ENCODE results near the gene R3HCC1L.

DNA sequence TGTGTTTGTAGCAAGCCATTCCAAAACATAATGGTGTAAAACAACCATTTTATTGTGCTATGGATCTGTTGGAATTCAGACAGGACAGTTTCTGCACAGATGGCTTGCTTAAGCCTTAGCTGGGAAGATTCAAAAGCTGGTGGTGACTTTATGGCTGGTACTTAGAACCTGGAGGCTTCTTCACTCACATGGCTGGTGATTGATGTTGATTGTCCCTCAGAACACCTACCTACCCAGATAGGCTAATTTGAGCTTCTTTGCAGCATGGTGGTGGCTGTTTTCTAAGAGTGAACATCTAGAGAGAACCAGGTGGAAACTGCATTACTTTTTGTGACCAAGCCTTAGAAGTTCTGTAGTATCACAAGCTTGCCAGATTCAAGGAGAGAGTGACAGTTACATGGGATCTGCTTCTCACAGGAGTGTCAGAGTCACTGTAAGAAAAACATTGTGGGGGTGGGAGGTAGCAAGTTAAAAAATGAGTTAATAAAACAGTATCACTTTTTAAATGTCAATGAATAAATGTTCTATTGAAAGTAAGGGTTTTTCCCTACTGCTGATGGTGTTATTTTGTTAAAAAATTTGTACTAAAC, 7.1 kb downstream of the R3HCC1L start:
- TF ChIP-seq SMC3 (IDR thresholded peaks at IDR 0.05; ENCODE audit: low read depth, low read length): no peak
- TF ChIP-seq, protein P1, sequence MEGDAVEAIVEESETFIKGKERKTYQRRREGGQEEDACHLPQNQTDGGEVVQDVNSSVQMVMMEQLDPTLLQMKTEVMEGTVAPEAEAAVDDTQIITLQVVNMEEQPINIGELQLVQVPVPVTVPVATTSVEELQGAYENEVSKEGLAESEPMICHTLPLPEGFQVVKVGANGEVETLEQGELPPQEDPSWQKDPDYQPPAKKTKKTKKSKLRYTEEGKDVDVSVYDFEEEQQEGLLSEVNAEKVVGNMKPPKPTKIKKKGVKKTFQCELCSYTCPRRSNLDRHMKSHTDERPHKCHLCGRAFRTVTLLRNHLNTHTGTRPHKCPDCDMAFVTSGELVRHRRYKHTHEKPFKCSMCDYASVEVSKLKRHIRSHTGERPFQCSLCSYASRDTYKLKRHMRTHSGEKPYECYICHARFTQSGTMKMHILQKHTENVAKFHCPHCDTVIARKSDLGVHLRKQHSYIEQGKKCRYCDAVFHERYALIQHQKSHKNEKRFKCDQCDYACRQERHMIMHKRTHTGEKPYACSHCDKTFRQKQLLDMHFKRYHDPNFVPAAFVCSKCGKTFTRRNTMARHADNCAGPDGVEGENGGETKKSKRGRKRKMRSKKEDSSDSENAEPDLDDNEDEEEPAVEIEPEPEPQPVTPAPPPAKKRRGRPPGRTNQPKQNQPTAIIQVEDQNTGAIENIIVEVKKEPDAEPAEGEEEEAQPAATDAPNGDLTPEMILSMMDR (conservative IDR thresholded peaks at IDR 0.05; ENCODE audit: low read depth, low read length): no peak
- no peak for TF ChIP-seq CHD1 (IDR thresholded peaks at IDR 0.05; ENCODE audit: low read depth, low read length)
- TF ChIP-seq MAFK (IDR thresholded peaks at IDR 0.05; ENCODE audit: low read depth, low read length): no peak
- TF ChIP-seq POLR2A (IDR thresholded peaks at IDR 0.05; ENCODE audit: low read depth, low read length): no peak
- no peak for TF ChIP-seq RAD21 (IDR thresholded peaks at IDR 0.05; ENCODE audit: low read length)
- TF ChIP-seq MXI1 (IDR thresholded peaks at IDR 0.05; ENCODE audit: borderline replicate concordance, low read depth, low read length): no peak
- TF ChIP-seq BHLHE40 (IDR thresholded peaks at IDR 0.05; ENCODE audit: low read depth, low read length): no peak
- no peak for TF ChIP-seq RFX5 (IDR thresholded peaks at IDR 0.05; ENCODE audit: low read depth, low read length)
- TF ChIP-seq USF2 (IDR thresholded peaks at IDR 0.05; ENCODE audit: low read depth, low read length): no peak
- TF ChIP-seq NFE2L2 (IDR thresholded peaks at IDR 0.05; ENCODE audit: low read depth, low read length): no peak
- no peak for TF ChIP-seq RCOR1 (IDR thresholded peaks at IDR 0.05; ENCODE audit: insufficient replicate concordance, low read length)
- no peak for TF ChIP-seq ELK1 (IDR thresholded peaks at IDR 0.05; ENCODE audit: borderline replicate concordance, low read depth, low read length)
- no peak for TF ChIP-seq CEBPB (IDR thresholded peaks at IDR 0.05; ENCODE audit: low read depth, low read length)
